K562 (cell line): ENCODE data around the gene MBNL2. TPM values are rescaled to one million over a fixed set of nuclear protein-coding genes. Genes with fewer than 3 reads are reported as not detected.

ENCODE experiments used
- ATAC-seq: fragments of 200-7000 bp; cut with Tn5 transposase; 3 replicates; pipeline ENCODE4 v1.9.1; 2020; ENCODE audit warnings: moderate library complexity
- BruUV-seq: library from RNA; stranded (reverse); fragments of 400-500 nt; replicated peaks from 2 replicates; lab custom pipeline; 2021; lab: Mats Ljungman, UMichigan
- CTCF ChIA-PET: fragments of 300-600 bp; formaldehyde crosslinking; extraction: SDS; loops from one replicate; lab custom pipeline; 2021; ENCODE audit warnings: low intra/inter-chr PET ratio; lab: Yijun Ruan, JAX
- POLR2A ChIA-PET: fragments of 300-600, 350-650 bp; sonication (Branson Sonifier 250); formaldehyde crosslinking; extraction: SDS; loops from one replicate; lab custom pipeline; 2021; ENCODE audit warnings: antibody characterized with exemption, inconsistent platforms; lab: Yijun Ruan, JAX
- DNase-seq, 4 experiments: peaks; one replicate each; pipeline versions ENCODE4 v3.0.0 to v3.0.0-alpha.2; 2011 to 2018; ENCODE audit warnings: low spot score in 3 of 4, mixed read lengths in 3 of 4; ENCODE audit errors: extremely low read depth in 1 of 4
- FAIRE-seq: peaks from 2 replicates; lab custom pipeline; 2011; peaks lifted over from hg19 to GRCh38; lab: Jason Lieb, UNC
- H2AFZ ChIP-seq: 2 replicates; pipeline ENCODE4 v1.6.0; 2011; ENCODE audit warnings: low read depth, low read length, control low read depth, inconsistent platforms
- H3K27ac ChIP-seq: fragments of 200-600 bp; 3 replicates; pipeline ENCODE4 v1.8.0; 2011; ENCODE audit warnings: low read depth, mild to moderate bottlenecking, control low read depth, inconsistent platforms, low read length, moderate library complexity, mixed read lengths; ENCODE audit errors: extremely low read depth
- H3K27me3 ChIP-seq, 2 experiments: fragments of 300-600 bp in 1 of 2; 2 replicates in 1 of 2; 3 replicates in 1 of 2; pipeline versions ENCODE4 v1.6.0 to v1.8.0; 2011; ENCODE audit warnings: inconsistent platforms in 2 of 2, low read length in 2 of 2, mild to moderate bottlenecking in 1 of 2, mixed read lengths in 1 of 2, moderate library complexity in 1 of 2; ENCODE audit not compliant: control insufficient read depth in 2 of 2, insufficient read depth in 2 of 2
- H3K36me3 ChIP-seq: fragments of 300-600 bp; 3 replicates; pipeline ENCODE4 v1.8.0; 2011; ENCODE audit warnings: mild to moderate bottlenecking, low read length, inconsistent platforms; ENCODE audit not compliant: control insufficient read depth, insufficient read depth
- H3K4me1 ChIP-seq, 2 experiments: fragments of 200-600 bp in 1 of 2; replicated peaks in 1 of 2; 2 replicates in 1 of 2; 3 replicates in 1 of 2; pipeline versions ENCODE4 v1.5.1 to v1.8.0; 2011; ENCODE audit warnings: inconsistent platforms in 2 of 2, low read length in 2 of 2, mild to moderate bottlenecking in 1 of 2, mixed read lengths in 1 of 2, moderate library complexity in 1 of 2; ENCODE audit not compliant: control insufficient read depth in 2 of 2, insufficient read depth in 2 of 2
- H3K4me2 ChIP-seq: 2 replicates; pipeline ENCODE4 v1.6.1; 2011; ENCODE audit warnings: low read length, control low read depth, inconsistent platforms, mixed read lengths; ENCODE audit not compliant: insufficient read depth
- H3K4me3 ChIP-seq: fragments of 200-600 bp; sonication (generic), shearing (Covaris generic); 2 replicates; pipeline ENCODE4 v1.5.1; 2016; ENCODE audit warnings: control low read depth, inconsistent platforms
- H3K79me2 ChIP-seq: fragments of 200-600 bp; 3 replicates; pipeline ENCODE4 v1.8.0; 2011; ENCODE audit warnings: low read length, inconsistent platforms; ENCODE audit not compliant: control insufficient read depth, insufficient read depth
- H3K9ac ChIP-seq, 2 experiments: 2 replicates each; pipeline versions ENCODE4 v1.6.0 to v1.6.1; 2011; ENCODE audit warnings: low read depth in 2 of 2, low read length in 2 of 2, control low read depth in 1 of 2, inconsistent platforms in 1 of 2, mild to moderate bottlenecking in 1 of 2, mixed read lengths in 1 of 2; ENCODE audit not compliant: insufficient read depth in 1 of 2
- H3K9me1 ChIP-seq: one replicate; pipeline ENCODE4 v1.6.0; 2011; ENCODE audit warnings: inconsistent platforms, mild to moderate bottlenecking, low read length, moderate library complexity; ENCODE audit not compliant: control insufficient read depth, insufficient read depth
- H3K9me3 ChIP-seq: replicated peaks from 2 replicates; pipeline ENCODE4 v1.5.1; 2011; ENCODE audit warnings: low read depth, low read length, inconsistent platforms; ENCODE audit not compliant: control insufficient read depth, insufficient read depth
- H4K20me1 ChIP-seq: replicated peaks from 2 replicates; pipeline ENCODE4 v1.6.1; 2011; ENCODE audit warnings: low read length, inconsistent platforms, mixed read lengths; ENCODE audit not compliant: control insufficient read depth, insufficient read depth
- AFF4 ChIP-seq: sonication (generic); formaldehyde crosslinking; IDR thresholded peaks from 2 replicates; pipeline ENCODE4 v1.8.0; 2023; ENCODE audit warnings: mild to moderate bottlenecking, missing genetic modification reagents
- MEF2A ChIP-seq: IDR thresholded peaks from 2 replicates; pipeline ENCODE4 v1.6.1; 2011; ENCODE audit warnings: low read depth, mild to moderate bottlenecking, low read length, moderate library complexity; ENCODE audit not compliant: control insufficient read depth
- MYC ChIP-seq, 2 experiments: fragments of 250-450 bp in 1 of 2; sonication (Bioruptor Pico) in 1 of 2; IDR thresholded peaks; 2 replicates each; pipeline versions ENCODE4 v1.5.1 to v1.6.1; 2012 to 2021; ENCODE audit warnings: low read depth in 2 of 2, borderline replicate concordance in 1 of 2, improper control_type of control experiment in 1 of 2, low read length in 1 of 2, mild to moderate bottlenecking in 1 of 2, moderate library complexity in 1 of 2
- RBBP5 ChIP-seq: fragments of 200-600 bp; sonication (generic); IDR thresholded peaks from 2 replicates; pipeline ENCODE4 v1.6.1; 2012; ENCODE audit warnings: borderline replicate concordance, mild to moderate bottlenecking, low read length, control low read depth, inconsistent platforms; ENCODE audit not compliant: insufficient read depth, poor library complexity, severe bottlenecking
- ZFP30 ChIP-seq: fragments of 250-450 bp; sonication (Bioruptor Pico); IDR thresholded peaks from 2 replicates; pipeline ENCODE4 v1.8.0; 2022; ENCODE audit warnings: moderate library complexity, mild to moderate bottlenecking, inconsistent platforms, borderline replicate concordance
- ZNF75A ChIP-seq: fragments of 450-650 bp; formaldehyde crosslinking; IDR thresholded peaks from 2 replicates; pipeline ENCODE4 v1.4.0; 2020; ENCODE audit warnings: mild to moderate bottlenecking
- WGBS: fragments of 100-300 bp; shearing (Covaris generic); methylation state at CpG from one replicate; pipeline ENCODE4 v1.1.6; 2016; ENCODE audit warnings: low coverage, mixed read lengths; ENCODE audit not compliant: insufficient coverage; ENCODE audit errors: missing lambda C conversion rate; 5-methylcytosine and 5-hydroxymethylcytosine counted together
- in situ Hi-C: fragments of 300-500 bp; cut with MboI; formaldehyde crosslinking; loops from 4 replicates; pipeline ENCODE4 v1.15.0; 2018; ENCODE audit warnings: inconsistent platforms, mixed read lengths
- intact Hi-C: fragments of 100-400 bp; cut with micrococcal nuclease; formaldehyde crosslinking; loops from 2 replicates; pipeline ENCODE4 v1.14.2; 2022
- polyA plus RNA-seq, 8 experiments: library from polyadenylated mRNA; depleted of rRNA in 4 of 8; stranded (reverse) in 5 of 8; unstranded in 3 of 8; fragments of >200 nt; fragmentation: Nextera tagmentation in 2 of 8; fragmentation: Illumina TruSeq in 1 of 8; extraction: Ambion mirVana in 2 of 8; extraction: Trizol in 1 of 8; gene quantifications; 2 replicates each; pipeline versions ENCODE4 v1.2.1 to v1.2.3, GENCODE V29; 2011 to 2014; ENCODE audit warnings: inconsistent platforms in 1 of 8, missing spikeins in 1 of 8
- total RNA-seq, 7 experiments: library from RNA; depleted of rRNA in 6 of 7; stranded (reverse); fragments of >200 nt in 6 of 7; fragmentation: Illumina TruSeq in 2 of 7; extraction: Trizol in 2 of 7; gene quantifications; 2 replicates each; pipeline versions ENCODE4 v1.2.1 to v1.2.3, GENCODE V29; 2011 to 2021; ENCODE audit warnings: low replicate concordance in 1 of 7

MBNL2 gene
- total and polyA plus RNA-seq, 9 of the 15 experiments (the other 6 are each of a cell fraction or from before 2014, with no cell fraction given) = 7.0 to 24.8 (median 13.8) TPM

GRCh38 chr13:97221046-97221445 is 1.1 kb upstream of the MBNL2 start:
- Histone ChIP-seq H3K4me3 (no peak overlapping the region), H2AFZ (no peak overlapping the region), H3K4me2 (no peak overlapping the region; the same call in 1 of the 2 replicates), H3K9ac (no peak overlapping the region), H3K27me3 (no peaks in the 10 kb centered on the region), H3K4me1 (peaks cover 0 to 17% of the 10 kb centered on the region in 2 experiments; a peak in 3 of 5 replicates), H3K79me2 (peaks cover 43% of the 10 kb centered on the region), H3K36me3 (no peaks in the 10 kb centered on the region; the same call in 2 of the 3 replicates), H4K20me1 (no peaks in the 10 kb centered on the region), H3K9me1 (no peaks in the 10 kb centered on the region), H3K27ac (no peak overlapping the region), H3K9me3 (no peaks in the 10 kb centered on the region)
- ChIA-PET CTCF (no interaction called here), POLR2A (interaction anchor here (1.4 to 1.5 kb wide), 2 partner anchors 10 to 30 kb away, joined by 5 read pairs; no protein-coding TSS in a partner anchor)
- 44% methylated on average over 2 of the region's 2 CpGs for WGBS
- intact Hi-C loops (loop anchor here (10.0 kb wide), 1 partner anchor 214 kb away; the partner anchor contains the start of gene RAP2A), in situ Hi-C loops (no loop called here)
- FAIRE-seq (no peak), DNase-seq (no peak), ATAC-seq (no peak)
- TF ChIP-seq ZFP30 (CRISPR knock-in tag) (no peak), MEF2A (no peak), AFF4 (no peak), MYC (IDR thresholded peaks at IDR 0.05; ENCODE audit: low read depth, low read length) (no peak), MYC (CRISPR knock-in tag; IDR thresholded peaks at IDR 0.05; ENCODE audit: borderline replicate concordance, low read depth) (no peak), RBBP5 (no peak), ZNF75A (CRISPR knock-in tag) (no peak)
- no TSS peak for BruUV-seq
